Left ventricle myocardium superior (tissue), 1 donor: ENCODE data around the gene ZNF483. TPM values are rescaled to one million over a fixed set of nuclear protein-coding genes. Genes with fewer than 3 reads are reported as not detected.
"Not testable (repeated sequence)": the region's sequence is repeated elsewhere in the genome, so short reads cannot be mapped to it uniquely, and the experiment has no call there.

Experiments used
- ATAC-seq: fragments of 200-7000 bp; cut with Tn5 transposase; one replicate; pipeline ENCODE4 v1.9.1; 2020; ENCODE audit warnings: mild to moderate bottlenecking, moderate library complexity
- DNase-seq: peaks from one replicate; pipeline ENCODE4 v3.0.0-alpha.2; 2020
- intact Hi-C: fragments of 100-400 bp; cut with micrococcal nuclease; formaldehyde crosslinking; loops from one replicate; pipeline ENCODE4 v1.11.0; 2022
- total RNA-seq: library from RNA; stranded (reverse); fragmentation: NEBNext Ultra II Directional; extraction: Animal tissue kit (Norgen Biotek cat#: 25700); gene quantifications from one replicate; pipeline ENCODE4 v1.2.1, GENCODE V29; 2021
- donor health status: DM: no; HTN: yes; CAD: no; lungs with severe emphysema.

The ZNF483 gene
- total RNA-seq, 1 donor from 2014 or later, result 4.9 TPM

GRCh38 chr9:111601237-111602018 lies 76.4 kb downstream of the ZNF483 start:
- ATAC-seq, result no peak
- no peak for DNase-seq
- intact Hi-C loops, result no loop called here

GRCh38 chr9:111603041-111603440 lies 78.1 kb downstream of the ZNF483 start:
- ATAC-seq, result no peak
- DNase-seq, result no peak
- intact Hi-C loops, result no loop called here

- DNase-seq, result no peak
- no peak for ATAC-seq
- intact Hi-C loops, result no loop called here
These were observed 79.2 kb downstream of the ZNF483 start for GRCh38 chr9:111604054-111604615.

- ATAC-seq (no peak), DNase-seq (no peak)
- intact Hi-C loops, result no loop called here
These were observed 80.1 kb downstream of the ZNF483 start for GRCh38 chr9:111605041-111605559.

GRCh38 chr9:111610149-111610548 lies 85.2 kb downstream of the ZNF483 start:
- DNase-seq (no peak), ATAC-seq (no peak)
- intact Hi-C loops, result no loop called here

GRCh38 chr9:111610845-111611244 lies 85.9 kb downstream of the ZNF483 start:
- no peak for ATAC-seq

GRCh38 chr9:111613436-111614040 lies 88.6 kb downstream of the ZNF483 start:
- intact Hi-C loops, result no loop called here
- ATAC-seq, result no peak

More at GRCh38 chr9:111610845-111611244, 85.9 kb downstream of the ZNF483 start:
- no peak for DNase-seq
- intact Hi-C loops, result no loop called here

GRCh38 chr9:111615928-111616327 lies 90.9 kb downstream of the ZNF483 start:
- intact Hi-C loops, result no loop called here
- no peak for DNase-seq
- no peak for ATAC-seq

More at GRCh38 chr9:111613436-111614040, 88.6 kb downstream of the ZNF483 start:
- no peak for DNase-seq

- ATAC-seq, DNase-seq, intact Hi-C loops: not testable (repeated sequence)
These were observed 92.4 kb downstream of the ZNF483 start for GRCh38 chr9:111617349-111617748.

- ATAC-seq (peak; percentile 79), DNase-seq (no peak)
- intact Hi-C loops, result no loop called here
These were observed 97.0 kb downstream of the ZNF483 start for GRCh38 chr9:111621895-111622480.

- intact Hi-C loops, result no loop called here
- ATAC-seq (peak; percentile 26), DNase-seq (no peak)
These were observed 97.6 kb downstream of the ZNF483 start for GRCh38 chr9:111622626-111623025.

Other genes starting within 250 kb of the ZNF483 start
- gene OR2K2, start 195.0 kb upstream of the ZNF483 start, total RNA-seq, result not detected
- 120 TPM for gene ECPAS, start 40.8 kb upstream of the ZNF483 start, total RNA-seq
- 46.8 TPM for gene PTGR1, start 74.5 kb downstream of the ZNF483 start, total RNA-seq
- gene DNAJC25, start 106.2 kb downstream of the ZNF483 start, total RNA-seq, result 5.3 TPM
- gene GNG10, start 136.4 kb downstream of the ZNF483 start, total RNA-seq, result 26.6 TPM